HG03064 (cell line): ENCODE data around the gene MMP20.
"Not testable (repeated sequence)": the region's sequence is repeated elsewhere in the genome, so short reads cannot be mapped to it uniquely, and the experiment has no call there.

Experiments used
- ATAC-seq: cut with Tn5 transposase; IDR thresholded peaks from one replicate; pipeline ENCODE4 v1.9.1; 2021; ENCODE audit warnings: low read depth; ENCODE audit not compliant: unreplicated experiment

The MMP20 gene, protein sequence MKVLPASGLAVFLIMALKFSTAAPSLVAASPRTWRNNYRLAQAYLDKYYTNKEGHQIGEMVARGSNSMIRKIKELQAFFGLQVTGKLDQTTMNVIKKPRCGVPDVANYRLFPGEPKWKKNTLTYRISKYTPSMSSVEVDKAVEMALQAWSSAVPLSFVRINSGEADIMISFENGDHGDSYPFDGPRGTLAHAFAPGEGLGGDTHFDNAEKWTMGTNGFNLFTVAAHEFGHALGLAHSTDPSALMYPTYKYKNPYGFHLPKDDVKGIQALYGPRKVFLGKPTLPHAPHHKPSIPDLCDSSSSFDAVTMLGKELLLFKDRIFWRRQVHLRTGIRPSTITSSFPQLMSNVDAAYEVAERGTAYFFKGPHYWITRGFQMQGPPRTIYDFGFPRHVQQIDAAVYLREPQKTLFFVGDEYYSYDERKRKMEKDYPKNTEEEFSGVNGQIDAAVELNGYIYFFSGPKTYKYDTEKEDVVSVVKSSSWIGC

DNA sequence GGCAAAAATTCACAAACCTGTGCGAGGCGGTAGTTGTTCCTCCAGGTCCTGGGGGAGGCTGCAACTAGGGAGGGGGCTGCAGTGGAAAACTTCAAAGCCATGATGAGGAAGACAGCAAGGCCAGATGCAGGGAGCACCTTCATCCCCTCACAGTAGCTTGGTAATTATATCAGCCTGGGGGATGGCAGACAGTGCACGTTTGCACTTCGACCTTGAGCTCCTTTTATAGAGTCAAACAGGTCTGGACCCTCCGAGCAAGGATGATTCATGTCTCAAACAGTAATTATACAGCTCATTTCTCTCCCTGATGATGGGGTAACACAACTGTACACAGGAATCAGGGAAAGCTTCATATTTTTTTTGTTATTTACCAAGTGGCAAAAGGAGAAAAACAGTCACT is at the start of gene MMP20:
Gene MMP20, minus strand, starts transcription at position 156 of the 400 bp plus-strand sequence. Its CDS starts 13 bp downstream, at position 143.
- no peak for ATAC-seq

DNA sequence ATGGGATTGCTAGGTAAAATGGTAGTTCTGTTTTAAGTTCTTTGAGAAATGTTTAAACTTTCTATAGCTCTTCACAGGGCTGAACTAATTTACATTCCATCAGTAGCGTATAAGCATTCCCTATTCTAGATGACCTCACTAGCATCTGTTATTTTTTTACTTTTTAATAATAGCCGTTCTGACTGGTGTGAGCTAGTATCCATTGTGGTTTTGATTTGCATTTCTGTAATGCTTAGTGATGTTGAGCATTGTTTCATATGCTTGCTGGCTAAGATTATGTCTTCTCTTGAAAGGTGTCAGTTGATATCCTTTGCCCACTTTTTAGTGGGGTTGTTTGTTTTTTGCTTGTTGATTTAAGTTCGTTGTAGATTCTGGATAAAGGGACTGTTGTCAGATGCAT is 44.5 kb upstream of the MMP20 start:
- no peak for ATAC-seq

DNA sequence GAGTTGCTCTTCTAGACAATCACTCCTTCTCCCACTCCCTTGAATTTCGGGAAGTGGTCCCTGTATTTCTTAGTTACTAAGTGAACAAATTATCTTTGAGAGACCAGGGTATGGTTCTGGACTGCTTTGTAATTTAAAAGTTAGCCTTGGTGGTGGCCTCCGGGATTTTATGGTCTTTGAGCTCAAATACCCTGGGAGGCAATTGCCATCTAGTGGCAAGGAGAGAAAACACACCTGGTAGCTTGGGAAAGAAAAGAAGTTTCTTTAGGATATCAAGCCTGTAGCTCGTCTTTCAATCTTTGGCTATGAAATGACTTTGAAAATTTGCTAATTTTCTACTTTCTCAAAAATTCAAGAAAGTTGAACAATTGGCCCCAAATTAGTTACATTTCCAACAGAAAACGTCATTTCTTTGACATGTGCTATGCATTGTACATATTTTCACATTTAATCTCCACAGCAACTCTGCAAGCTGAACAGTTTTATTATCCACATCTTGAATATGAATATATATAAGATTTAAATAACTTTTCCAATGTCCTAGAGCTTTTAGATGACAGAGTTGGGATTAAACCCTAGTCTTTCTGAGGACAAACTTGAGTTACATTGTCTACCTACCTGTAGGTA is 41.3 kb upstream of the MMP20 start:
- no peak for ATAC-seq

DNA sequence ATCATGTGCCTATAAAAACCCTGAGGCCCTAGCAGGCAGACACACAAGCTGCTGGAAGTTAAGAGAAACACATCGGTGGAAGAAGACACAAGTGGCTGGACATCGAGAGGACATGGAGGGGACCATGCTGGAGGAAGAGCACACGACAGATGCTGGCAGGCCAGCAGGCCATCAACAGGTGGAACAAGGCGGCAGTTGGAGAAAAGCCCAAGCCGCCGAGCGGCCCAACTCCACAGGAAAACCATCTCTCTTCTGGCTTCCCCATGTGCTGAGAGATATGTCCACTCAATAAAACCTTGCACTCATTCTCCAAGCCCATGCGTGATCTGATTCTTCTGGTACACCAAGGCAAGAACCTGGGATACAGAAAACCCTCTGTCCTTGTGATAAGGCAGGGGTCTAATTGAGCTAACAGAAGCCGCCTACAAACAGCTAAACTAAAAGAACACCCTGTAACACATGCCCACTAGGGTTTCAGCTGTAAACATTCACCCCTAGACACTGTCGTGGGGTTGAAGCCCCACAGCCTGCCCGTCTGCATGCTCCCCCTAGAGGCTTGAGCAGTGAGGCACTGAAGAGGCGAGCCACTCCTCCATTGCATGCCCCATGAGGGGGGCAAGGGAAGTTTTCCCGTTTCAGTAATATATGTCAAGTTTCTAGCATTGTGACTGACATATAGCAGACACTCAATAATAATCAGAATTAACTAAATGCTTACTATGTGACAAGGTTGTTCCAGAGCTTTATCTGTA is 39.0 kb upstream of the MMP20 start:
- ATAC-seq: no peak

DNA sequence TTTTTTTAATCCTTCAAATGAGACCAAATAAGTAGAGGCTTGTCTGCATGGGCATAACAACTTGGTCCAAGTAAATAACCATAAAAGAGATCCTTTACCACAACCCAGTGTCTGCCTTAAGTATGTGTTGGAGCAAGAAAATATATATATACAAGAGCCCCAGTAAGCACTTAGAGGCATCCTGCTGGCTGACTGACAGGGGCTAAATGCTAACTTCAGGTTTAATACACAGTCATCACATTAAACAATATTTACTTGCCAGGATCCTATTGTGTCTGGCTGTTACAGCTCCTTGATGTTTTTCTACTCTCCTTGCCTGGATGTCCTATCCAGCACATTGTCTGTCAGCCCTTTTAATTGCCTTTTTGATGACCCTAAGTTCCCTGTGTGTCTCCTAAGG is 37.5 kb upstream of the MMP20 start:
- ATAC-seq: no peak

DNA sequence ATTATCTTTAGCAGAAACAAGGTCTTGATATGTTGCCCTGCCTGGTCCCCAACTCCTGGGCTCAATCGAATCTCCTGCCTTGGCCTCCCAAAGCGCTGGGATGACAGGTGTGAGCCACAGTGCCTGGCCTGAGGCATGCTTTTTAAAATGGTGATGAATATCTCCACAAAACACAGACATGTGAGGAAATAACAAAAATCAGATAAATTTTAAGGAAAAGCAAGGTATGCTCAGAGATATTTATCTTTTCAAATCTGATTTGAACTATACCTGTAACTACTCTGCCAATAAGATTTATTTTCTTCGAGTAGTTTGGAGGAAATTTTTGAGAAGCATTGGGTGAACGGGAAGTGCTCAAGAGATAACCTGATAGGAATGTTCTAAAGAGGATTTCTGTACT is 35.9 kb upstream of the MMP20 start:
- ATAC-seq: no peak

DNA sequence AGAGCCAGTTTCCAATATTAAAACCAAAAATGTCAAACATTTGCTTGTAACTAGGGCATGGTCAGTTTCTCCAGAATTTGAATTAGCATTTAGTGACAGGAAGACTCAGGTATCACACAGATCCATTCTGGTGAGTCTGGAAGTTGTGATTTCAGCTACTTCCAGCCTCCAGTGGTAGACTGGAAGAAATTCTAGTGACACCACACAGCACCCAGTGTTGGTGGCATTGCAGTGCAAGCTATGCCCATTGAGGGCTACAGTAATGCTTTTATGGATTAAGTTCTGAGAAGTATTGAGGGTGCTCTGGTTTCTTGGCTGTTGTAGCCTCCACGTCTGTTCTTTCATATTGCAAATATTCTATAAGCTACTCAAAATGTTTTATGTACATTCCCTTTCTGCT is 31.4 kb upstream of the MMP20 start:
- ATAC-seq: no peak

DNA sequence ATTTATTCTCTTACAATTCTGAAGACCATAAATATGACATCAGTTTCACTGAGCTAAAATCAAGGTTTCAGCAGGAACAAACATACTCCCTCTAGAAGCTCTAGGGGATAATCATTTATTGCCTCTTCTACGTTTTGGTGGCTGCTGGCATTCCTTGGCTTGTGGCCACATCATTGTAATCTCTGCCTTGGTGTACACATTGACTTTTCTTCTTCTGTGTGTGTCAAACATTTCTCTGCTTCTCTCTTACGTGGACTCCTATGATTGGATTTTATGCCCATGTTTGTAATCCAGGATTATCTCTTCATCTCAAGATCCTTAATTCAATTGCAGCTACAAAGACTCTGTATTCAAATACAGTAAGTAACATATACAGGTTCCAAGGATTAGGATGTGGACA is 30.4 kb upstream of the MMP20 start:
- ATAC-seq: no peak

DNA sequence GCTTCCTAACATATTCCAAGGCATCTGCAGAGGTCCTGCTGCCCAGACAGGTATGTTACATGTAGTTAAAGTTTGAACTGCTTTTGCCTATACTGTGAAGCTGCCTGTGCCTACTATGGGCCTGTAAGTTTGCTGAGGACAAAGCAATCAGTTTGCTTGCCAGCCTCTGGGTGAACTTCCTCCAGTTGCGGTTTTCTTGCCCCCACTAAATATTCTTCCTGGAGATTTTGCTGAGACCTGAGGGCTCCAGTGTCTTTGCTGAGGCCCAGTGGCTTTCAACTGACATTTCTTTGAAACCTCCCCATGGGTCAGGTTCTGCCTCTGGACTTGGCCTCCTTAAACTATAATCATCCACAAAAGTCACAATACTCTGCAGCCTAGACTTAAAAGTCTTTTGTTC is 29.6 kb upstream of the MMP20 start:
- no peak for ATAC-seq

DNA sequence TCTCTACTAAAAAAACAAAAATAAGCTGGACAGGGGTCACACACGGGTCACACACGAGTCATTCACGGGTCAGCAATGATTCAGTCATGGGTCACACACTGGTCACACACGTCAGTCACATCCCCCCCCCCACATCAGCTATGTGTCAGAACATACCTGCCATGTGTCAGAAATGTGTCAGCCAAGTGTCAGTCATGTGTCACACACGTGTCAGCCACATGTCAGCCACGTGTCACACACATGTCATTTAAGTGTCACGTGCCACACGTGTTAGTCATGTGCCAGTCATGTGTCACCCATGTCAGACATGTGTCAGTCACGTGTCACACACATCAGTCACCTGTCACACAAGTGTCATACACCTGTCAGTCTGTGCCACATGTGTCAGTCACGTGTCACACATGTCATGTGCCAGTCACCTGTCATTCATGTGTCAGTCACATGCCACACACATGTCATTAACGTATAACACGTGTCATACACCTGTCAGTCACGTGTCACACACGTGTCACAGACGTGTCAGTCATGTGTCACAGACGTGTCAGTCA is 28.7 kb upstream of the MMP20 start:
- ATAC-seq: no peak

DNA sequence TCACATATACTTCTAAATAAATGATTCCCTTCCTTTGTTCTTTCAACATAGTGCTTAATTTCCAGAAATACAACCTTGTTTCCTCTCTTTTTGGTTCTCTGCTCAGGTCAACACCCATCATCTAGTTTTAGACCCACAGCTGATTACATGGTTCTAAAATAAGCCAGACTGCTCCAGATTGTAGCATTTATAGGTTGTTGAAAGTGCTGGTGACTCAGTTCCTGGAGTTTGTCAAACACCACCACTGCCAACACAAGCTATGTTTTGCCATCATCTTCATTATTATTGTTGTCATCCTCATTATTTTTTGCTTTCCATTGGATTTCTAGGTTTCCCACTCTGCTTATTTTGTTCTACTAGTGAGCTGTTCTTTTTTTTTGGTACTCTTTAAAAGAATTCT is 22.3 kb upstream of the MMP20 start:
- ATAC-seq: no peak

DNA sequence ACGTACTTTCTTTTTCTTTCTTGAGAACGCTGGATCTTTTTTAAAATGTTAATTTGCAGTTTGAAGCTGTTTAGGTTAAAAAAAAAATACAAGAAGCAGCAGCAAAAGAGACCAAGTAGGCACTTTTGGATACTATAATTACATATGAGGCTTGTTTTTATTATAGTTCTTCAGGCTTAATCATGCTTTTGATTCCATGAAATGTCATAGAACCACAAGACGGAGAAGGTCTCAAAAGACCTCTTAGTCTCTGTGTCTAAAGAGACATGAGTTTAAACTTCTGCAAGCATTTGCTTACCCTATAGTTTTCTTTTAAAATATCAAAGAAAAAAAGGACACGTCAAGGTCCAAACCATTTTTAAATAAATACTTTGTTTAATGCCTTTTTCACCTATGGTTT is 18.8 kb upstream of the MMP20 start:
- no peak for ATAC-seq

DNA sequence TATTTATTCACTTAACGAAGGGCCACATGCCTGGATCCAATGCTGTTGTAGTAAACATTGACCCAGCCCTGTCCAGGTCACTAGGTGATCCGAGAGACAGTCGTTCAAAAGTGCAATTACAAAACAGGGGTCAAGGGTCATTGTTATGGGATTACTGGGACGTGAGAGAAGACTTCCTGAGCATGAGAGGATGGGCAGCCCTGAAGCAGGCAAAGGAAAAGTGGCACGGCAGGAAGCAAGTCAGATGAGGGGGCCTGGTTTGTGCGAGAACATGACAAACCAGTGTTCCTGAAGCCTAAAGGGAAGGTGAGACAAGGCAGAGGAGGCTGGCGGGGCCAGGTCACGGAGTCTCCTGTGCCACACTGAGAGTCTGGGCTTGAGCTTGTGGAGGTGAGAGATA is 15.8 kb upstream of the MMP20 start:
- no peak for ATAC-seq

DNA sequence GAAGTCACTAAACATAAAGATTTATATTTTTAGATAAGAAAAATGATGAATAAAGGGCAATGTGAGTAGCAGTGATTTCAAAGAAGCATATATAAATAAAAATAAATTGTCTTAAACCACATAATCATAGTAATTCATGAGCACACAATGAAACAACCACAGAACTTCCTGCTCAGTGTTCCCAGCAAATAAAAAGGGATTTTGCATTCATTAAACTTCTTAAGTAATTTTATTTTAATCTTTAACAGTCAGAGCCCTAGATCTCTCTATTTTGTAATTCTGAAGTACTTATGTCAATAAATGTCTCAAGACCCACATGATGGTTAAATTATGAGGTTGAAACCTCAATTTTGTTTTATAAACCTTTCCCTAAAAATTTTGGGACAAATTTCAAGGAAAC is 14.5 kb upstream of the MMP20 start:
- ATAC-seq: no peak

DNA sequence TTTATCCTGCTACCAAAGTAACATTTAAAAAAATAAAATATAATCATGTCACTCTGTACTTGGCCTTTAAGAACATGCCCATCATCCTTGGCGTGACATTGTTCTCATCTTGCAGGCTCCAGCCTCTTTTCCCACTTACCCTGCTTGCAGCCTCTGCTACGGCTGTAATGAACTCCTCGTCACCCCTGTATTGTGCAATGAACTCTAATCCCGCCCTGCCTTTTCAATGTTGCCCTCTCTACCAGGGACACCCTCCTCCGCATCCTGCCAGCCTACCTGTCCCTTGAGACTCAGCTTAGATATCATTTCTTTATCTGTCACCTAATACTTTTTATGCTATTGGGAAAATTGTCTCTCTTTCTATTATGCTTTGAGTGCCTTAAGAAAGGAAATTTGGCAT is 12.6 kb upstream of the MMP20 start:
- ATAC-seq: no peak

DNA sequence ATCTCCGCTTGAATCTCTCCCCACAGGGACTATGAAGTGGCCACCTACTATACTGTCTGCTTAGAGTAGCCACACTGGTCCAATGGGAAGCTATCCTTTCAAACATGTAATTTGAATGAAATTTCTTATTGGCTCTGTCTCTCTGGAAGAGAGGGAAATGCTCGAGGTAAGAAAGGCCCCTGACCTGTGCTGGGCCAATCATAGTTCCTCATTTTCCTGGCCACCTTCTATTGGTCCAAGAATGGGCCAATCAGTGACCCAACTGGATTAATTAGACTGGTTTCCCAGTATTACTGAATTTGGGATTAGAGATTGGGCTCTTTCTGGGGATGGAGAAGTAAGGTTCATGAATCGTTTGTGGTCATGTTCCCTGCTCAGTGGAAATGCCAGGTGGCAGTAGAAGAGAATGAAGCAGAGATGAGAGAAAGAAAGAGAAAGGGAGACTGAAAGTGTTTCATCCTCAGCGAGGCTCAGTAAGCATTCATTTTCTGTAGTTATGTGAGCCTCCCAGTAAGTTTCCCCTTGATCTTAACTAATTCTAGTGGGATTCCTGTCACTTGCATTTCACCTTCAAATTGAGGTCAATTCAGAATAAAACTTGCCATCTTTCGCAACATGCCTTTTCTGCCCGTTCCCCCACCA is 8.4 kb upstream of the MMP20 start:
- ATAC-seq: no peak

DNA sequence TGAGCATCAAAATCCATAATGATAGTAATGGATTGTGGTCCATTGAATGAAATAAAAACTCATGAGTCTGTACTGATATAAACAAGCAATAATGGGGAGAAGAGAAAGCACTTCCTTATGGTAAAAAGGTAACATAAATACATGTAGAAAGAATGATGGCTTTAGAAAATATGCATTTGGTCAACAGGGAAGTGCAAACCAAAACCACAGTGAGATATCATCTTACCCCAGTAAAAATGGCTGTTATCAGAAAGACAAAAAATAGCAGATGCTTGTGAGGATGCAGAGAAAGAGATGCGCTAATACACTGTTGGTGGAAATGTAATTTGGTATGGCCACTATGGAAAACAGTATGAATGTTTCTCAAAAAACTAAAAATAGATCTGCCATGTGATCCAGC is 6.9 kb upstream of the MMP20 start:
- no peak for ATAC-seq

DNA sequence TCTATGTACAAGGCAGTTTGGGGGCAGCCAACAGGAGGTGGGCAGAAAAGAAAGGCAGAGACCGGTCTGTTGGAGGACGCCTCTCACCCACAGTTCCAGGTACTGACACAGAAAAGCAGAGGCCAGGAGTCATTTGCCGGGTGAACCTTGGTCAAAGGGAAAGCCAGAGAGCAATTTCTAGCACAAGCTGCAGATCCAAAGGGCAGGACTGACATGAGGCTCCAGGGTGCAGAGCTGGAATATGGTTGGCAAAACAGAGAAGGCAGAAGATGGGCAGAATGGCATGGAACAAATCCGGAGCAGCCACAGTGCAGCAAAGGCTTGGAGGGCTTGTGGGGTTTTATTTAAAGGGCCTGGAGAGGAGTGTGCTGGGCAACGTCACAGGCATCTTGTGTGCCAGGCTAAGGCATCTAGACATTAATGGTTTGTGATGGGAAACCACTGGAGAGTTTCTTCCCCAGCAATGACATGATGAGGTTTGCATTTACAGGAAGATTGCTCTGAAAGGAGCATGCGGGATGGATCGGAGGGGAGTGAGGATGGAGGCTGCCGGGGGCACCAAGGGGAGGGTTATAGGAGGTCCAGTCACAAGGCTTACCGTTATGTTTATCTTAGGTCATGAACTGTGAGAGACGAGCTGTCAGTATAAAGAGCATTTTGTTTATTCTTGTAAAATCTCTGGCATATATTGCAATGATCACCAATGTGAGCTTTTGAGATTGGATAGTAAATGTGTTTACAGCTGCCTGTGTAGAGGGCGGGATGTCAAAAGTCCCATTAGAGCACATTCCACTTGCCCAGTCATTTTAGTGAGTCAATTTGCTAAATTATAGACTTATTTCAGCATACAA is 5.7 kb upstream of the MMP20 start:
- no peak for ATAC-seq

DNA sequence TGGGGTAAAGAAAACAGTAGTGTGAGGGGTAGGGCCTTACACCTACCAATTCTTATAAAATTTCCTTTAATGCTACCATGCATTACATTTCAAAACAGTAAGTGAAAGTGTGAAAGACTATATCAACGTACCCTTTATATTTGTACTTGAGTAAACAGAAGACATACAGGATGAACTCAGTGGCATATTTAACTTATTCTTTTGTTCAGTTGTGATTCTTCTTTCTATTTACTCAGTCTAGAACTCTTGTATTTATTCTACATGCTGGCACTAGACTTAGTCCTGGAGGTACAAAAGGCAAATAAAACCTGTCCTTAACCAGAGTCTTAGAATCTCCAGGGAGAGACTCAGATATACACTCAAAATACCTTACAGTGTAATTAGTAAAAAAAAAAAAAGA is 4.8 kb upstream of the MMP20 start:
- not testable (repeated sequence) for ATAC-seq

DNA sequence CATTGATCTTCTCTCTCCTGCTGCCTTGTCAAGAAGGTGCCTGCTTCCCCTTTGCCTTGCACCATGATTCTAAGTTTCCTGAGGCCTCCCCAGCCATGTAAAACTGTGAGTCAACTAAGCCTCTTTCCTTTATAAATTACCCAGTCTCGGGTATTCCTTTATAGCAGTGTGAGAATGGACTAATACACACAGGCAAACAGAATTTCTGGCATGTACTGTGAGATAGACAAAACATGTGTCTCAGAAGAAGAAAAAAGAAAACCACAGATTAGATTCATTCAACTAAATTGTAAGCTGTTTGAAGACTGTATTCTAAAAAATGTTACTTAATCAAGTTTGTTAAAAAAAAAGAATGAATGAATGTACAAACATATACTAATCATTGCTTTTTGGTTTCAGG is 1.5 kb upstream of the MMP20 start:
- ATAC-seq: no peak
